G401 (cell line): ENCODE data around the gene MEI4. TPM values are rescaled to one million over a fixed set of nuclear protein-coding genes. Genes with fewer than 3 reads are reported as not detected.

Experiments used
- DNase-seq: peaks from one replicate; pipeline ENCODE4 v3.0.0-alpha.2; 2015; ENCODE audit warnings: low spot score
- in situ Hi-C: cut with HindIII; loops from 2 replicates; pipeline ENCODE4 v1.10.0; 2016; ENCODE audit warnings: low sequenced_read_pairs, mixed read lengths
- total RNA-seq: library from RNA; depleted of rRNA; stranded (reverse); fragments of >200 nt; shearing (Covaris generic); gene quantifications from 2 replicates; pipeline ENCODE4 v1.2.3, GENCODE V29; 2014; rRNA removed

Gene MEI4
- total RNA-seq, 1 experiment from 2014 or later = 0.44 TPM

- DNase-seq = no peak
- in situ Hi-C loops = no loop called here
These were observed 231.0 kb downstream of the MEI4 start for GRCh38 chr6:77883851-77884250.

- DNase-seq = no peak
- in situ Hi-C loops = no loop called here
These were observed 240.6 kb downstream of the MEI4 start for GRCh38 chr6:77893391-77893790.

GRCh38 chr6:77906070-77906469, 253.2 kb downstream of the MEI4 start:
- DNase-seq = no peak

GRCh38 chr6:77910826-77911225, 258.0 kb downstream of the MEI4 start:
- DNase-seq = no peak
- in situ Hi-C loops = no loop called here

More at GRCh38 chr6:77906070-77906469, 253.2 kb downstream of the MEI4 start:
- in situ Hi-C loops = no loop called here

GRCh38 chr6:77926198-77926751, 273.4 kb downstream of the MEI4 start:
- in situ Hi-C loops = no loop called here
- no peak for DNase-seq

- DNase-seq = no peak
- in situ Hi-C loops = no loop called here
These were observed 277.5 kb downstream of the MEI4 start for GRCh38 chr6:77930382-77930781.

GRCh38 chr6:77930952-77931351, 278.1 kb downstream of the MEI4 start:
- no peak for DNase-seq
- in situ Hi-C loops = no loop called here

- in situ Hi-C loops = no loop called here
- no peak for DNase-seq
These were observed 309.2 kb downstream of the MEI4 start for GRCh38 chr6:77962070-77962469.

GRCh38 chr6:77965449-77965848, 312.6 kb downstream of the MEI4 start:
- no peak for DNase-seq
- in situ Hi-C loops = no loop called here

- in situ Hi-C loops = no loop called here
- no peak for DNase-seq
These were observed 319.5 kb downstream of the MEI4 start for GRCh38 chr6:77972334-77972733.

Other genes with a start within 250 kb of the MEI4 start
- gene HTR1B, start 189.5 kb upstream of the MEI4 start, total RNA-seq = not detected in 2 replicates